Liver (tissue), 9 donors: Measurements from ENCODE around the gene THAP8. TPM values are rescaled to one million over a fixed set of nuclear protein-coding genes. Genes with fewer than 3 reads are reported as not detected.

Experiments used
- DNase-seq: peaks from one replicate; pipeline ENCODE4 v3.0.0-alpha.2; 2017; ENCODE audit warnings: low spot score
- H3K27ac ChIP-seq, 2 donors: one replicate each; pipeline ENCODE4 v1.7.0; 2013; ENCODE audit warnings: inconsistent platforms in 2 of 2, low read length in 2 of 2, control low read depth in 1 of 2, low read depth in 1 of 2, mild to moderate bottlenecking in 1 of 2
- H3K27me3 ChIP-seq, 4 donors: one replicate each; pipeline versions ENCODE4 v1.6.1 to v1.7.0; 2013; ENCODE audit warnings: low read length in 3 of 4, inconsistent platforms in 1 of 4, mild to moderate bottlenecking in 1 of 4, moderate library complexity in 1 of 4; ENCODE audit not compliant: control insufficient read depth in 4 of 4, insufficient read depth in 4 of 4
- H3K36me3 ChIP-seq, 4 donors: one replicate each; pipeline versions ENCODE4 v1.6.1 to v1.7.0; 2013; ENCODE audit warnings: low read length in 3 of 4, mild to moderate bottlenecking in 3 of 4, low read depth in 1 of 4, moderate library complexity in 1 of 4; ENCODE audit not compliant: control insufficient read depth in 4 of 4, insufficient read depth in 3 of 4
- H3K4me1 ChIP-seq, 4 donors: one replicate each; pipeline versions ENCODE4 v1.6.1 to v1.7.0; 2013; ENCODE audit warnings: low read length in 3 of 4, mild to moderate bottlenecking in 3 of 4, moderate library complexity in 1 of 4; ENCODE audit not compliant: control insufficient read depth in 4 of 4, insufficient read depth in 4 of 4
- H3K4me3 ChIP-seq, 3 donors: one replicate each; pipeline versions ENCODE4 v1.6.1 to v1.7.0; 2013; ENCODE audit warnings: low read length in 3 of 3, control low read depth in 1 of 3, low read depth in 1 of 3, mild to moderate bottlenecking in 1 of 3
- H3K9ac ChIP-seq, 2 donors: one replicate each; pipeline ENCODE4 v1.7.0; 2013; ENCODE audit warnings: low read length in 2 of 2, mild to moderate bottlenecking in 2 of 2, moderate library complexity in 2 of 2, control low read depth in 1 of 2, low read depth in 1 of 2
- H3K9me3 ChIP-seq, 4 donors: one replicate each; pipeline versions ENCODE4 v1.6.1 to v1.7.0; 2013; ENCODE audit warnings: low read length in 3 of 4; ENCODE audit not compliant: control insufficient read depth in 4 of 4
- ATF3 ChIP-seq: IDR thresholded peaks from 2 replicates; pipeline ENCODE4 v1.6.1; 2016; ENCODE audit warnings: antibody characterized with exemption
- CTCF ChIP-seq: fragments of 150-350 bp; IDR thresholded peaks from 2 replicates; pipeline ENCODE4 v1.5.1; 2017; ENCODE audit warnings: improper control_type of control experiment, low read depth, low read length; ENCODE audit not compliant: missing input control
- EGR1 ChIP-seq, 2 donors: IDR thresholded peaks; 2 replicates each; pipeline ENCODE4 v1.6.1; 2016 to 2018; ENCODE audit warnings: antibody characterized with exemption in 2 of 2, low read depth in 2 of 2
- FOXA1 ChIP-seq: IDR thresholded peaks from 2 replicates; pipeline ENCODE4 v1.6.1; 2016; ENCODE audit warnings: antibody characterized with exemption
- FOXA2 ChIP-seq: IDR thresholded peaks from 2 replicates; pipeline ENCODE4 v1.6.1; 2016; ENCODE audit warnings: antibody characterized with exemption
- GABPA ChIP-seq, 2 donors: IDR thresholded peaks in 1 of 2; conservative IDR thresholded peaks in 1 of 2; 2 replicates each; pipeline ENCODE4 v1.6.1; 2016; ENCODE audit warnings: antibody characterized with exemption in 2 of 2, mild to moderate bottlenecking in 1 of 2, moderate library complexity in 1 of 2
- HNF4A ChIP-seq, 2 donors: conservative IDR thresholded peaks; 2 replicates each; pipeline ENCODE4 v1.6.1; 2016; ENCODE audit warnings: antibody characterized with exemption in 2 of 2, mild to moderate bottlenecking in 2 of 2
- HNF4G ChIP-seq: IDR thresholded peaks from 2 replicates; pipeline ENCODE4 v1.6.1; 2016; ENCODE audit warnings: antibody characterized with exemption
- JUND ChIP-seq, 2 donors: IDR thresholded peaks; 2 replicates each; pipeline ENCODE4 v1.6.1; 2016; ENCODE audit warnings: antibody characterized with exemption in 2 of 2
- MAX ChIP-seq: IDR thresholded peaks from 2 replicates; pipeline ENCODE4 v1.6.1; 2016; ENCODE audit warnings: antibody characterized with exemption
- NR2F2 ChIP-seq: IDR thresholded peaks from 2 replicates; pipeline ENCODE4 v1.6.1; 2016; ENCODE audit warnings: antibody characterized with exemption
- RAD21 ChIP-seq, 2 donors: IDR thresholded peaks; 2 replicates each; pipeline ENCODE4 v1.6.1; 2016; ENCODE audit warnings: antibody characterized with exemption in 2 of 2, mild to moderate bottlenecking in 2 of 2
- REST ChIP-seq: IDR thresholded peaks from 2 replicates; pipeline ENCODE4 v1.6.1; 2016; ENCODE audit warnings: antibody characterized with exemption, mild to moderate bottlenecking
- RXRA ChIP-seq, 2 donors: IDR thresholded peaks; 2 replicates each; pipeline ENCODE4 v1.6.1; 2017 to 2018; ENCODE audit warnings: antibody characterized with exemption in 2 of 2, mild to moderate bottlenecking in 1 of 2
- SP1 ChIP-seq: IDR thresholded peaks from 2 replicates; pipeline ENCODE4 v1.6.1; 2018; ENCODE audit warnings: antibody characterized with exemption, mild to moderate bottlenecking
- TAF1 ChIP-seq: conservative IDR thresholded peaks from 2 replicates; pipeline ENCODE4 v1.6.1; 2016; ENCODE audit warnings: antibody characterized with exemption, mild to moderate bottlenecking
- YY1 ChIP-seq: IDR thresholded peaks from 2 replicates; pipeline ENCODE4 v1.6.1; 2016; ENCODE audit warnings: antibody characterized with exemption, mild to moderate bottlenecking
- ZBTB33 ChIP-seq: IDR thresholded peaks from 2 replicates; pipeline ENCODE4 v1.6.1; 2016; ENCODE audit warnings: antibody characterized with exemption
- WGBS: extraction: QIAGEN DNeasy Blood & Tissue Kit; methylation state at CpG from one replicate; pipeline ENCODE4 v1.1.7; 2013; 5-methylcytosine and 5-hydroxymethylcytosine counted together
- polyA plus RNA-seq, 2 donors: library from polyadenylated mRNA; stranded (reverse) in 1 of 2; unstranded in 1 of 2; fragments of 200-250 nt in 1 of 2; fragments of >200 nt in 1 of 2; fragmentation: Nextera tagmentation in 1 of 2; extraction: Ambion mirVana in 1 of 2; gene quantifications; one replicate each; pipeline versions ENCODE4 v1.2.1 to v1.2.3, GENCODE V29; 2013 to 2015
- total RNA-seq, 2 donors: library from RNA; depleted of rRNA; stranded (reverse); fragments of >200 nt; gene quantifications; one replicate each; pipeline ENCODE4 v1.2.3, GENCODE V29; 2014
- donor health status: healthy.
- donor health status: healthy.
- donor health status: healthy.
- donor health status: healthy.
- donor health status: healthy.

The THAP8 gene
- 1 to 10 TPM; 1.8 to 2.3 TPM for total RNA-seq
- 1 to 10 TPM; 4.2 to 4.4 TPM for polyA plus RNA-seq

- Histone ChIP-seq H3K27ac (peak within 1 kb of the TSS; percentile 84 to 96), H3K9me3 (no peaks in the 10 kb centered on the region), H3K9ac (peak within 1 kb of the TSS; percentile 30 to 57), H3K36me3 (no peaks in the 10 kb centered on the region), H3K4me1 (peaks cover 3 to 23% (median 19%) of the 10 kb centered on the region in 4 donors), H3K27me3 (no peaks in the 10 kb centered on the region), H3K4me3 (peak within 1 kb of the TSS; percentile 44 to 75 (median 73))
- TF ChIP-seq RXRA (IDR thresholded peaks at IDR 0.05) (peak; percentile 70 to 71), YY1 (peak; percentile 74), SP1 (peak; percentile 89), GABPA (IDR thresholded peaks at IDR 0.05 in 1 of 2, conservative IDR thresholded peaks at IDR 0.05 in 1 of 2) (peak in 1 of 2 donors; percentile 77), ZBTB33 (peak; percentile 92), EGR1 (IDR thresholded peaks at IDR 0.05; ENCODE audit: low read depth in 2 of 2) (no peak), CTCF (peak; percentile 36), ATF3 (peak; percentile 43), JUND (IDR thresholded peaks at IDR 0.05) (peak; percentile 14 to 69), FOXA2 (no peak), MAX (peak; percentile 90), HNF4G (peak; percentile 9), NR2F2 (peak; percentile 27), TAF1 (peak; percentile 55), RAD21 (IDR thresholded peaks at IDR 0.05) (peak in 1 of 2 donors; percentile 30), HNF4A (conservative IDR thresholded peaks at IDR 0.05) (peak in 1 of 2 donors; percentile 57), REST (peak; percentile 77), FOXA1 (peak; percentile 41)
- DNase-seq = peak; percentile 99
- under 1% methylated on average over 56 of the region's 56 CpGs for WGBS
Measured at GRCh38 chr19:36054119-36054732, at the start of gene THAP8. Gene THAP8 (minus strand): TSS chr19:36054285. CDS start chr19:36054217, 68 bp downstream.
